T-helper 1 cell treated with Interleukin-12 subunit alpha and Interleukin-12 subunit beta and Interleukin-4 antibody, amounts not matched to agents 30 μg/mL and 1 μg/mL, for 36 hours (primary cell): Measurements from ENCODE around the gene PRKCSH.

ENCODE experiments used
- H3K27ac Mint-ChIP-seq: one replicate; pipeline ENCODE4 v1.8.0; 2021; ENCODE audit warnings: mild to moderate bottlenecking, mixed read lengths
- H3K27me3 Mint-ChIP-seq: one replicate; pipeline ENCODE4 v1.8.0; 2021; ENCODE audit warnings: low read depth, mixed read lengths
- H3K36me3 Mint-ChIP-seq: one replicate; pipeline ENCODE4 v1.8.0; 2021; ENCODE audit warnings: low read depth, mixed read lengths
- H3K4me1 Mint-ChIP-seq: one replicate; pipeline ENCODE4 v1.8.0; 2021; ENCODE audit warnings: low read depth, mixed read lengths
- H3K4me3 Mint-ChIP-seq: one replicate; pipeline ENCODE4 v1.8.0; 2021; ENCODE audit warnings: mild to moderate bottlenecking, moderate library complexity, mixed read lengths
- H3K9me3 Mint-ChIP-seq: one replicate; pipeline ENCODE4 v1.8.0; 2021; ENCODE audit warnings: mixed read lengths

PRKCSH gene

GRCh38 chr19:11485245-11485837 lies 49.9 kb downstream of the PRKCSH start:
- Mint-ChIP-seq H3K27me3 (peaks cover 12% of the 10 kb centered on the region), H3K36me3 (peaks cover 8% of the 10 kb centered on the region), H3K27ac (no peak overlapping the region), H3K4me1 (peaks cover 15% of the 10 kb centered on the region), H3K4me3 (no peak overlapping the region), H3K9me3 (no peaks in the 10 kb centered on the region)

DNA sequence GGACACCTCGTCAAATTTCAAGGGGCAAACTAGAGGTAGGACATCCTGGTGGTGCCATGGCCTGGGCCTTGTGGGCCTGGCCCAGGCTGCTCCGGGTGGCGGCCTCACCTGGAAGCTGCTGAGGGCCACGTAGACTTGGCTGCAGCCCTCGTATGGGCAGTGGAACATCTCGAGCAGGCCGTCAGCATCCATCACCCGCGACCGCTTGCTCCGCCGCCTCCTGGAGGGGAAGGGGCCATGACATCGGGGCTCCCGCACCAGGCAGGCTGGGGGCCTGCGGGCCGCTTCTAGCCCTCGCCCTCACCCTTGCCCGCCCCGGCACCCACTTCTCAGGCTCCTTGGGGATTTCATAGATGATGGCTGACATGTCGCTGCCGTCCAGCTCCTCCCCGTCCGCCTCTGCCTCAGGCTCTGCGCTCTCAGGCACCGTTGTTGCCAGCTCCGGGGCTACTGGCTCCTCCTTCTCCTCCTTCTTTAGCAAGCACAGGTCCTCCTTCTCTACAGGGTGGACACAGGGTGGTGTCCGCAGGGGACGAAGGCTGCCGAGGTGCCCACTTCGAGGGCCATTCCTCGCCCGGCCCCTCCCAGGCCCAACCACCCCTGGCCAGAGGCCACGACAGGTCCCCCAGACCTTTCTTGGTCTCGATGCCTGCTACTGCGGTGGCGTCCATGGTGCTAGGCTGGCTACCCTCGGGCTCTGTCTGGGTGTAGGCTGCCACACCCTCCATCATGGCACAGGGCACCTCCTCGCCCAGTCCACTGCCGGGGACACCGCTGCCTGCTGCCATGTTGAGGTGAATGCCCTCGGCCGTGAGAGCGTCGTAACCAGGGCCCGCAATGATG lies 51.4 kb downstream of the PRKCSH start:
- Mint-ChIP-seq H3K4me1 (peaks cover 13% of the 10 kb centered on the region), H3K27ac (no peak overlapping the region), H3K27me3 (peaks cover 2% of the 10 kb centered on the region), H3K9me3 (no peaks in the 10 kb centered on the region), H3K4me3 (no peak overlapping the region), H3K36me3 (peaks cover 12% of the 10 kb centered on the region)

DNA sequence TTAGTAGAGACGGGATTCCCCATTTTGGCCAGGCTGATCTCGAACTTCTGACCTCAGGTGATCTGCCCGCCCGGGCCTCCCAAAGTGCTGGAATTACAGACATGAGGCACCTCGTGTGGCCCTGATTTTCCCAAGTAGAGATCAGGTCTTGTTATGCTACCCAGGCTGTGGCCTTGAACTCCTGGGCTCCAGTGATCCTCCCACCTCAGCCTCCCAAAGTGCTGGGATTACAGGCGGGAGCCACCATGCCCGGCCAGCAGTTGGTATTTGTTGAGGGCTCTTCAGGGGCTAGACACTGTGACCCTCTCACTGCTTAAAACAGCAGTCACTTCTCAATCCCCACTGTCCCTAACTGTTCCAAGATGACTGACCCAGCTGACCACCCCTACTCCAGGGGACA lies 53.9 kb downstream of the PRKCSH start:
- no peak overlapping the region for H3K27ac Mint-ChIP-seq
- H3K36me3 Mint-ChIP-seq = peaks cover 12% of the 10 kb centered on the region
- no peaks in the 10 kb centered on the region for H3K27me3 Mint-ChIP-seq
- H3K9me3 Mint-ChIP-seq = no peaks in the 10 kb centered on the region
- H3K4me3 Mint-ChIP-seq = no peak overlapping the region
- peaks cover 7% of the 10 kb centered on the region for H3K4me1 Mint-ChIP-seq

- H3K27me3 Mint-ChIP-seq = no peaks in the 10 kb centered on the region
- no peaks in the 10 kb centered on the region for H3K9me3 Mint-ChIP-seq
- H3K27ac Mint-ChIP-seq = no peak overlapping the region
- peaks cover 10% of the 10 kb centered on the region for H3K36me3 Mint-ChIP-seq
- H3K4me3 Mint-ChIP-seq = no peak overlapping the region
- H3K4me1 Mint-ChIP-seq = peaks cover 5% of the 10 kb centered on the region
These were observed 59.3 kb downstream of the PRKCSH start for GRCh38 chr19:11494634-11495285.

- H3K27ac Mint-ChIP-seq = no peak overlapping the region
- H3K4me1 Mint-ChIP-seq = peaks cover 7% of the 10 kb centered on the region
- H3K9me3 Mint-ChIP-seq = no peaks in the 10 kb centered on the region
- no peaks in the 10 kb centered on the region for H3K27me3 Mint-ChIP-seq
- H3K36me3 Mint-ChIP-seq = peaks cover 13% of the 10 kb centered on the region
- H3K4me3 Mint-ChIP-seq = no peak overlapping the region
These were observed 60.0 kb downstream of the PRKCSH start for GRCh38 chr19:11495481-11495880.

DNA sequence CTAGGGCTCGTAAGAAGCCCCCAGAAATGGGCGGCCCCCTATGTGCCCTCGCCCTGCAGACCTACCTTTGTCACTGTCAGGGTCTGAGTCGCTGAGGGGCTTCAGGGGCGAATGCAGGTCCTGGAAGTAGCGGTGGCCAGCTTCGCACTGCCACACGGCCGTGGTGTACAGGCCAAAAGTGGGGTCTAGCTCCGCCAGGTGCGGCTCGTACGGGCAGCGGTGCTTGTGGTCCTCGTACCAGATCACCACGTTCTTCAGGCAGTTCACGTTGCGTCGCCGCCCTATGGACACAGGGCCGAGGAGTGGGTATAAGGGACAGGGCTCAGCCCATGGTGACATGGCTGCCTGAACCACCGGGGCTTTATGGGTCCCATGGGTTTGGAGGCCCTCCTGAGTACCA lies 60.5 kb downstream of the PRKCSH start:
- Mint-ChIP-seq H3K9me3 (no peaks in the 10 kb centered on the region), H3K36me3 (peaks cover 13% of the 10 kb centered on the region), H3K4me1 (peaks cover 5% of the 10 kb centered on the region), H3K4me3 (no peak overlapping the region), H3K27ac (no peak overlapping the region), H3K27me3 (no peaks in the 10 kb centered on the region)

GRCh38 chr19:11496391-11497163 lies 61.1 kb downstream of the PRKCSH start:
- H3K36me3 Mint-ChIP-seq = peaks cover 12% of the 10 kb centered on the region
- H3K27ac Mint-ChIP-seq = no peak overlapping the region
- peaks cover 5% of the 10 kb centered on the region for H3K4me1 Mint-ChIP-seq
- H3K4me3 Mint-ChIP-seq = no peak overlapping the region
- H3K27me3 Mint-ChIP-seq = no peaks in the 10 kb centered on the region
- H3K9me3 Mint-ChIP-seq = no peaks in the 10 kb centered on the region

GRCh38 chr19:11499220-11499726 lies 63.8 kb downstream of the PRKCSH start:
- H3K27me3 Mint-ChIP-seq = no peaks in the 10 kb centered on the region
- no peak overlapping the region for H3K27ac Mint-ChIP-seq
- H3K9me3 Mint-ChIP-seq = no peaks in the 10 kb centered on the region
- no peak overlapping the region for H3K4me3 Mint-ChIP-seq
- peaks cover 9% of the 10 kb centered on the region for H3K4me1 Mint-ChIP-seq
- H3K36me3 Mint-ChIP-seq = peaks cover 15% of the 10 kb centered on the region

- Mint-ChIP-seq H3K4me1 (peaks cover 15% of the 10 kb centered on the region), H3K9me3 (no peaks in the 10 kb centered on the region), H3K36me3 (peaks cover 15% of the 10 kb centered on the region), H3K4me3 (no peak overlapping the region), H3K27me3 (no peaks in the 10 kb centered on the region), H3K27ac (no peak overlapping the region)
These were observed 64.5 kb downstream of the PRKCSH start for GRCh38 chr19:11499890-11500420.
